Liver (tissue), 9 donors: Measurements from ENCODE around the gene PCDHGB3. TPM values are rescaled to one million over a fixed set of nuclear protein-coding genes. Genes with fewer than 3 reads are reported as not detected.
A peak's percentile ranks its signal among the peaks of the same experiment; 100 is the strongest.
"Not testable (repeated sequence)": the region's sequence is repeated elsewhere in the genome, so short reads cannot be mapped to it uniquely, and the experiment has no call there.

Source experiments
- DNase-seq: peaks from one replicate; pipeline ENCODE4 v3.0.0-alpha.2; 2017; ENCODE audit warnings: low spot score
- H3K27ac ChIP-seq, 2 donors: one replicate each; pipeline ENCODE4 v1.7.0; 2013; ENCODE audit warnings: inconsistent platforms in 2 of 2, low read length in 2 of 2, control low read depth in 1 of 2, low read depth in 1 of 2, mild to moderate bottlenecking in 1 of 2
- H3K27me3 ChIP-seq, 4 donors: one replicate each; pipeline versions ENCODE4 v1.6.1 to v1.7.0; 2013; ENCODE audit warnings: low read length in 3 of 4, inconsistent platforms in 1 of 4, mild to moderate bottlenecking in 1 of 4, moderate library complexity in 1 of 4; ENCODE audit not compliant: control insufficient read depth in 4 of 4, insufficient read depth in 4 of 4
- H3K36me3 ChIP-seq, 4 donors: one replicate each; pipeline versions ENCODE4 v1.6.1 to v1.7.0; 2013; ENCODE audit warnings: low read length in 3 of 4, mild to moderate bottlenecking in 3 of 4, low read depth in 1 of 4, moderate library complexity in 1 of 4; ENCODE audit not compliant: control insufficient read depth in 4 of 4, insufficient read depth in 3 of 4
- H3K4me1 ChIP-seq, 4 donors: one replicate each; pipeline versions ENCODE4 v1.6.1 to v1.7.0; 2013; ENCODE audit warnings: low read length in 3 of 4, mild to moderate bottlenecking in 3 of 4, moderate library complexity in 1 of 4; ENCODE audit not compliant: control insufficient read depth in 4 of 4, insufficient read depth in 4 of 4
- H3K4me3 ChIP-seq, 3 donors: one replicate each; pipeline versions ENCODE4 v1.6.1 to v1.7.0; 2013; ENCODE audit warnings: low read length in 3 of 3, control low read depth in 1 of 3, low read depth in 1 of 3, mild to moderate bottlenecking in 1 of 3
- H3K9ac ChIP-seq, 2 donors: one replicate each; pipeline ENCODE4 v1.7.0; 2013; ENCODE audit warnings: low read length in 2 of 2, mild to moderate bottlenecking in 2 of 2, moderate library complexity in 2 of 2, control low read depth in 1 of 2, low read depth in 1 of 2
- H3K9me3 ChIP-seq, 4 donors: one replicate each; pipeline versions ENCODE4 v1.6.1 to v1.7.0; 2013; ENCODE audit warnings: low read length in 3 of 4; ENCODE audit not compliant: control insufficient read depth in 4 of 4
- EGR1 ChIP-seq, 2 donors: IDR thresholded peaks; 2 replicates each; pipeline ENCODE4 v1.6.1; 2016 to 2018; ENCODE audit warnings: antibody characterized with exemption in 2 of 2, low read depth in 2 of 2
- FOXA1 ChIP-seq: IDR thresholded peaks from 2 replicates; pipeline ENCODE4 v1.6.1; 2016; ENCODE audit warnings: antibody characterized with exemption
- FOXA2 ChIP-seq: IDR thresholded peaks from 2 replicates; pipeline ENCODE4 v1.6.1; 2016; ENCODE audit warnings: antibody characterized with exemption
- GABPA ChIP-seq, 2 donors: IDR thresholded peaks in 1 of 2; conservative IDR thresholded peaks in 1 of 2; 2 replicates each; pipeline ENCODE4 v1.6.1; 2016; ENCODE audit warnings: antibody characterized with exemption in 2 of 2, mild to moderate bottlenecking in 1 of 2, moderate library complexity in 1 of 2
- JUND ChIP-seq, 2 donors: IDR thresholded peaks; 2 replicates each; pipeline ENCODE4 v1.6.1; 2016; ENCODE audit warnings: antibody characterized with exemption in 2 of 2
- NR2F2 ChIP-seq: IDR thresholded peaks from 2 replicates; pipeline ENCODE4 v1.6.1; 2016; ENCODE audit warnings: antibody characterized with exemption
- RAD21 ChIP-seq, 2 donors: IDR thresholded peaks; 2 replicates each; pipeline ENCODE4 v1.6.1; 2016; ENCODE audit warnings: antibody characterized with exemption in 2 of 2, mild to moderate bottlenecking in 2 of 2
- RXRA ChIP-seq, 2 donors: IDR thresholded peaks; 2 replicates each; pipeline ENCODE4 v1.6.1; 2017 to 2018; ENCODE audit warnings: antibody characterized with exemption in 2 of 2, mild to moderate bottlenecking in 1 of 2
- SP1 ChIP-seq: IDR thresholded peaks from 2 replicates; pipeline ENCODE4 v1.6.1; 2018; ENCODE audit warnings: antibody characterized with exemption, mild to moderate bottlenecking
- TAF1 ChIP-seq: conservative IDR thresholded peaks from 2 replicates; pipeline ENCODE4 v1.6.1; 2016; ENCODE audit warnings: antibody characterized with exemption, mild to moderate bottlenecking
- YY1 ChIP-seq: IDR thresholded peaks from 2 replicates; pipeline ENCODE4 v1.6.1; 2016; ENCODE audit warnings: antibody characterized with exemption, mild to moderate bottlenecking
- WGBS: extraction: QIAGEN DNeasy Blood & Tissue Kit; methylation state at CpG from one replicate; pipeline ENCODE4 v1.1.7; 2013; 5-methylcytosine and 5-hydroxymethylcytosine counted together
- polyA plus RNA-seq, 2 donors: library from polyadenylated mRNA; stranded (reverse) in 1 of 2; unstranded in 1 of 2; fragments of 200-250 nt in 1 of 2; fragments of >200 nt in 1 of 2; fragmentation: Nextera tagmentation in 1 of 2; extraction: Ambion mirVana in 1 of 2; gene quantifications; one replicate each; pipeline versions ENCODE4 v1.2.1 to v1.2.3, GENCODE V29; 2013 to 2015
- total RNA-seq, 2 donors: library from RNA; depleted of rRNA; stranded (reverse); fragments of >200 nt; gene quantifications; one replicate each; pipeline ENCODE4 v1.2.3, GENCODE V29; 2014
- TF ChIP-seq, protein P1 (sequence below): IDR thresholded peaks from 2 replicates; pipeline ENCODE4 v1.6.1; 2016; ENCODE audit warnings: antibody characterized with exemption
- TF ChIP-seq, protein P2 (sequence below): IDR thresholded peaks from 2 replicates; pipeline ENCODE4 v1.6.1; 2016; ENCODE audit warnings: antibody characterized with exemption
- TF ChIP-seq, protein P3 (sequence below): IDR thresholded peaks from 2 replicates; pipeline ENCODE4 v1.6.1; 2016; ENCODE audit warnings: antibody characterized with exemption
- TF ChIP-seq, protein P4 (sequence below): fragments of 150-350 bp; IDR thresholded peaks from 2 replicates; pipeline ENCODE4 v1.5.1; 2017; ENCODE audit warnings: improper control_type of control experiment, low read depth, low read length; ENCODE audit not compliant: missing input control
- donor health status: healthy.
- donor health status: healthy.
- donor health status: healthy.
- donor health status: healthy.
- donor health status: healthy.

PCDHGB3 gene
- total and polyA plus RNA-seq, 4 donors = 0.07 to 1.2 (median 0.37) TPM; not detected in 1

DNA sequence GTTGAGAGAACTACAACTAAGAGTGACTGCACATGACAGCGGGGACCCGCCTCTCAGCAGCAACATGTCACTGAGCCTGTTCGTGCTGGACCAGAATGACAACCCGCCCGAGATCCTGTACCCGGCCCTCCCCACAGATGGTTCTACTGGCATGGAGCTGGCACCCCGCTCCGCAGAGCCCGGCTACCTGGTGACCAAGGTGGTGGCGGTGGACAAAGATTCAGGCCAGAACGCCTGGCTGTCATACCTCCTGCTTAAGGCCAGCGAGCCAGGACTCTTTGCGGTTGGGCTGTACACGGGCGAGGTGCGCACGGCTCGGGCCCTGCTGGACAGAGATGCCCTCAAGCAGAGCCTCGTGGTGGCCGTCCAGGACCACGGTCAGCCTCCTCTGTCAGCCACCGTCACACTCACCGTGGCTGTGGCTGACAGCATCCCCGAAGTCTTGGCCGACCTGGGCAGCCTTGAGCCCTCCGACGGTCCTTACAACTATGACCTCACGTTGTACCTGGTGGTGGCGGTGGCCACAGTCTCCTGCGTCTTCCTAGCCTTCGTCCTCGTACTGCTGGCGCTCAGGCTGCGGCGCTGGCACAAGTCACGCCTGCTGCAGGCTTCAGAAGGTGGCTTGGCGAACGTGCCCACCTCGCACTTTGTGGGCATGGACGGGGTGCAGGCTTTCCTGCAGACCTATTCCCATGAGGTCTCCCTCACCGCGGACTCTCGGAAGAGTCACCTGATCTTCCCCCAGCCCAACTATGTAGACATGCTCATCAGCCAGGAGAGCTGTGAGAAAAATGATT is 14.6 kb downstream of the PCDHGB3 start:
- DNase-seq = no peak
- Histone ChIP-seq H3K36me3 (no peaks in the 10 kb centered on the region), H3K4me1 (peaks cover 0 to 4% (median 0%) of the 10 kb centered on the region in 4 donors), H3K9me3 (peaks cover 32 to 77% (median 42%) of the 10 kb centered on the region in 4 donors), H3K4me3 (peak overlapping the region in 1 of 3 donors; percentile 3), H3K27me3 (peaks cover 0 to 10% (median 0%) of the 10 kb centered on the region in 4 donors), H3K27ac (no peak overlapping the region), H3K9ac (no peak overlapping the region)
- TF ChIP-seq, protein P1, sequence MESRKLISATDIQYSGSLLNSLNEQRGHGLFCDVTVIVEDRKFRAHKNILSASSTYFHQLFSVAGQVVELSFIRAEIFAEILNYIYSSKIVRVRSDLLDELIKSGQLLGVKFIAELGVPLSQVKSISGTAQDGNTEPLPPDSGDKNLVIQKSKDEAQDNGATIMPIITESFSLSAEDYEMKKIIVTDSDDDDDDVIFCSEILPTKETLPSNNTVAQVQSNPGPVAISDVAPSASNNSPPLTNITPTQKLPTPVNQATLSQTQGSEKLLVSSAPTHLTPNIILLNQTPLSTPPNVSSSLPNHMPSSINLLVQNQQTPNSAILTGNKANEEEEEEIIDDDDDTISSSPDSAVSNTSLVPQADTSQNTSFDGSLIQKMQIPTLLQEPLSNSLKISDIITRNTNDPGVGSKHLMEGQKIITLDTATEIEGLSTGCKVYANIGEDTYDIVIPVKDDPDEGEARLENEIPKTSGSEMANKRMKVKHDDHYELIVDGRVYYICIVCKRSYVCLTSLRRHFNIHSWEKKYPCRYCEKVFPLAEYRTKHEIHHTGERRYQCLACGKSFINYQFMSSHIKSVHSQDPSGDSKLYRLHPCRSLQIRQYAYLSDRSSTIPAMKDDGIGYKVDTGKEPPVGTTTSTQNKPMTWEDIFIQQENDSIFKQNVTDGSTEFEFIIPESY = no peak
- TF ChIP-seq, protein P2, sequence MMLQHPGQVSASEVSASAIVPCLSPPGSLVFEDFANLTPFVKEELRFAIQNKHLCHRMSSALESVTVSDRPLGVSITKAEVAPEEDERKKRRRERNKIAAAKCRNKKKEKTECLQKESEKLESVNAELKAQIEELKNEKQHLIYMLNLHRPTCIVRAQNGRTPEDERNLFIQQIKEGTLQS = no peak
- TF ChIP-seq, protein P3, sequence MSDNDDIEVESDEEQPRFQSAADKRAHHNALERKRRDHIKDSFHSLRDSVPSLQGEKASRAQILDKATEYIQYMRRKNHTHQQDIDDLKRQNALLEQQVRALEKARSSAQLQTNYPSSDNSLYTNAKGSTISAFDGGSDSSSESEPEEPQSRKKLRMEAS = no peak
- TF ChIP-seq FOXA2 (no peak), YY1 (no peak), RXRA (IDR thresholded peaks at IDR 0.05) (no peak), EGR1 (IDR thresholded peaks at IDR 0.05; ENCODE audit: low read depth in 2 of 2) (no peak), GABPA (IDR thresholded peaks at IDR 0.05 in 1 of 2, conservative IDR thresholded peaks at IDR 0.05 in 1 of 2) (no peak), FOXA1 (no peak), SP1 (no peak), TAF1 (no peak), JUND (IDR thresholded peaks at IDR 0.05) (no peak), NR2F2 (no peak)
- 40% methylated on average over 43 of the region's 43 CpGs for WGBS

DNA sequence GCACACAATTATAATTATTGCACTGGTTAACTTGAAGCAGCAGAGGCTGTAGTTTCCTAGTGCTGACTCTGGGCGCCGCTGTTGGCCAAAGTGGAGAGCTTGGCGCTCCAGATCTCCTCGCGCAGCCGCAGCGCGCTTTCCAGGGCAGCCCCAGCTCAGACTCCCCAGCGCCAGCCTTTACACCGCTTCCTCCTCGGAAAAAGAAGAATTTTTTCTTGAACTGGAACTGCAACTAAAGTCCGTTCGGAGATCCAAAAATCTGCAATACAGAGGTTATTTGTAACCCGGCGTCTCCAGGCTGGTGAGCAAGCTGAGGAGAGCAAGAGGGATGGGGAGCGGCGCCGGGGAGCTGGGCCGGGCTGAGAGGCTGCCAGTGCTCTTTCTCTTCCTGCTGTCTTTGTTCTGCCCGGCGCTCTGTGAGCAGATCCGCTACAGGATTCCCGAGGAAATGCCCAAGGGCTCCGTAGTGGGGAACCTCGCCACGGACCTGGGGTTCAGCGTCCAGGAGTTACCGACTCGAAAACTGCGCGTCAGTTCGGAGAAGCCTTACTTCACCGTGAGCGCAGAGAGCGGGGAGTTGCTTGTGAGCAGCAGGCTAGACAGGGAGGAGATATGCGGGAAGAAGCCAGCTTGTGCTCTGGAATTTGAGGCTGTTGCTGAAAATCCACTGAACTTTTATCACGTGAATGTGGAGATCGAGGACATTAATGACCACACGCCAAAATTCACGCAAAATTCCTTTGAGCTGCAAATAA is 17.7 kb downstream of the PCDHGB3 start, which contains the start of gene PCDHGB4:
Gene PCDHGB4, plus strand, starts transcription at position 142 of the 755 bp plus-strand sequence. Its CDS starts 187 bp downstream, at position 329.
- peak; percentile 47 to 62 for TF ChIP-seq RAD21 (IDR thresholded peaks at IDR 0.05)
- TF ChIP-seq, protein P4, sequence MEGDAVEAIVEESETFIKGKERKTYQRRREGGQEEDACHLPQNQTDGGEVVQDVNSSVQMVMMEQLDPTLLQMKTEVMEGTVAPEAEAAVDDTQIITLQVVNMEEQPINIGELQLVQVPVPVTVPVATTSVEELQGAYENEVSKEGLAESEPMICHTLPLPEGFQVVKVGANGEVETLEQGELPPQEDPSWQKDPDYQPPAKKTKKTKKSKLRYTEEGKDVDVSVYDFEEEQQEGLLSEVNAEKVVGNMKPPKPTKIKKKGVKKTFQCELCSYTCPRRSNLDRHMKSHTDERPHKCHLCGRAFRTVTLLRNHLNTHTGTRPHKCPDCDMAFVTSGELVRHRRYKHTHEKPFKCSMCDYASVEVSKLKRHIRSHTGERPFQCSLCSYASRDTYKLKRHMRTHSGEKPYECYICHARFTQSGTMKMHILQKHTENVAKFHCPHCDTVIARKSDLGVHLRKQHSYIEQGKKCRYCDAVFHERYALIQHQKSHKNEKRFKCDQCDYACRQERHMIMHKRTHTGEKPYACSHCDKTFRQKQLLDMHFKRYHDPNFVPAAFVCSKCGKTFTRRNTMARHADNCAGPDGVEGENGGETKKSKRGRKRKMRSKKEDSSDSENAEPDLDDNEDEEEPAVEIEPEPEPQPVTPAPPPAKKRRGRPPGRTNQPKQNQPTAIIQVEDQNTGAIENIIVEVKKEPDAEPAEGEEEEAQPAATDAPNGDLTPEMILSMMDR = peak; percentile 39
- not testable (repeated sequence) for H3K27me3 ChIP-seq, H3K9ac ChIP-seq, H3K36me3 ChIP-seq, DNase-seq, H3K27ac ChIP-seq, H3K4me1 ChIP-seq
- H3K4me3 ChIP-seq = peak within 1 kb of the TSS; percentile 40 to 50 (median 48)
- H3K9me3 ChIP-seq = peaks cover 37 to 88% (median 43%) of the 10 kb centered on the region in 4 donors
- 16% methylated on average over 22 of the region's 40 CpGs for WGBS
